Osteoblast (primary cell): ENCODE data around the gene DPYSL3. TPM values are rescaled to one million over a fixed set of nuclear protein-coding genes. Genes with fewer than 3 reads are reported as not detected.

Experiments used
- DNase-seq: peaks from one replicate; pipeline ENCODE4 v3.0.0; 2011; ENCODE audit warnings: low spot score, mixed read lengths; ENCODE audit not compliant: insufficient read length; ENCODE audit errors: missing footprints
- H2AFZ ChIP-seq: 2 replicates; pipeline ENCODE4 v1.6.0; 2011; ENCODE audit warnings: mild to moderate bottlenecking, low read length
- H3K27ac ChIP-seq: 2 replicates; pipeline ENCODE4 v1.5.1; 2011; ENCODE audit warnings: mild to moderate bottlenecking, low read depth, low read length, moderate library complexity
- H3K27me3 ChIP-seq: 2 replicates; pipeline ENCODE4 v1.6.0; 2012; ENCODE audit warnings: mild to moderate bottlenecking, control low read depth, inconsistent platforms, low read length, moderate library complexity; ENCODE audit not compliant: insufficient read depth
- H3K36me3 ChIP-seq: 2 replicates; pipeline ENCODE4 v1.5.1; 2011; ENCODE audit warnings: mild to moderate bottlenecking, low read length, control low read depth, moderate library complexity; ENCODE audit not compliant: insufficient read depth
- H3K4me1 ChIP-seq: 2 replicates; pipeline ENCODE4 v1.5.1; 2011; ENCODE audit warnings: mild to moderate bottlenecking, low read length, control low read depth, moderate library complexity; ENCODE audit not compliant: insufficient read depth
- H3K4me2 ChIP-seq: 2 replicates; pipeline ENCODE4 v1.6.0; 2011; ENCODE audit warnings: mild to moderate bottlenecking, low read length; ENCODE audit not compliant: insufficient read depth
- H3K4me3 ChIP-seq: fragments of 200-600 bp; sonication (generic); 3 replicates; pipeline ENCODE4 v1.5.1; 2012; ENCODE audit warnings: mild to moderate bottlenecking, low read length, inconsistent platforms; ENCODE audit not compliant: insufficient read depth
- H3K79me2 ChIP-seq: 2 replicates; pipeline ENCODE4 v1.6.0; 2012; ENCODE audit warnings: mild to moderate bottlenecking, low read length, control low read depth, inconsistent platforms; ENCODE audit not compliant: insufficient read depth
- H3K9me3 ChIP-seq: 2 replicates; pipeline ENCODE4 v1.5.1; 2011; ENCODE audit warnings: low read depth, low read length, control low read depth
- H4K20me1 ChIP-seq: 2 replicates; pipeline ENCODE4 v1.6.0; 2012; ENCODE audit warnings: mild to moderate bottlenecking, low read length, control low read depth; ENCODE audit not compliant: insufficient read depth
- CTCF ChIP-seq: IDR thresholded peaks from 2 replicates; pipeline ENCODE4 v1.5.1; 2011; ENCODE audit warnings: mild to moderate bottlenecking, low read depth, low read length, moderate library complexity; ENCODE audit errors: extremely low read depth
- small RNA-seq: library from RNA; depleted of rRNA; stranded (forward); fragments of <200 nt; gene quantifications from one replicate; pipeline ENCODE3, GENCODE V24; 2012
- total RNA-seq: library from RNA; depleted of rRNA; stranded (reverse); fragments of >200 nt; gene quantifications from 2 replicates; pipeline ENCODE4 v1.2.3, GENCODE V29; 2012

The DPYSL3 gene
- total RNA-seq, 1 donor, result 119 TPM

DNA sequence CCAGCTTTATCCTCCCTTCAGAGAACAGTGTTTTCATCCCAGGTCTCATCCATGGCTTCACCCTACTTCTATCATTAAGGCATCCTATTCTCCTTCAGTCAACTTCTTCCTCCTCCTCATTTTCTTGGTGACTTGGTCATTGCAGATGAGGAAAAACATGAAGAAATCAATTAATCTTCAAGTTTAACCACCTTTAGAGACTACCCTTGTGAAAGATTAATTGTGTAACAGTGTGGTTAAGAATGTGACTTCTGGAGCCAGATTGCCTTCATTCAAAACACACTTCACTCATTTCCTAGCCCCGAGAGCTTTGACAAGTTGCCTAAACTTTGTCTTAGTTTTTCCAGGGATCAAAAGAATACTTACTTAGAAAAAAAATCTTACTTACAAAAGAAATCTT is 165.0 kb downstream of the DPYSL3 start:
- Histone ChIP-seq H2AFZ (no peak overlapping the region), H3K27ac (no peak overlapping the region), H3K4me2 (no peak overlapping the region), H3K79me2 (no peaks in the 10 kb centered on the region), H3K9me3 (no peaks in the 10 kb centered on the region), H3K27me3 (no peaks in the 10 kb centered on the region), H3K36me3 (no peaks in the 10 kb centered on the region), H3K4me3 (no peak overlapping the region), H4K20me1 (no peaks in the 10 kb centered on the region), H3K4me1 (peaks cover 12% of the 10 kb centered on the region)
- no peak for TF ChIP-seq CTCF
- DNase-seq, result no peak

DNA sequence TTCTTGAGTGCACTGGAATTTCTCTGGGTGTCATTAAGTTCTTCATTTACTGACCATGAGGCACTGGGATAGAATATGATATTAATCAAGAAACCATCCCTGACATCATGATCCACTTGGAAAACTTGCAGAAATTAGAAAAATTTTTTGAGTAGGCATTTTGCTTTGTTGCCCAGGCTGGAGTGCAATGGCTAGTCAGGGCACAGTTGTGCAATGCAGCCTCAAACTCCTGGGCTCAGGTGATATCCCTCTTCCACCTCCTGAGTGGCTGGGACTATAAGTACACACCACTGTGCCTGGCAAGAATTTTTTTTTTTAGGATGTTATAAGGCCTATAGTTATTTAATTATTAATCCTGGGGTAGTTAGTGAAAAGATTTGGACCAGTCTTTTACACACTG is 168.5 kb downstream of the DPYSL3 start:
- DNase-seq, result no peak
- Histone ChIP-seq H2AFZ (no peak overlapping the region), H3K4me2 (no peak overlapping the region), H3K27me3 (no peaks in the 10 kb centered on the region), H3K27ac (no peak overlapping the region), H3K36me3 (no peaks in the 10 kb centered on the region), H3K4me3 (no peak overlapping the region), H3K4me1 (no peaks in the 10 kb centered on the region), H3K9me3 (no peaks in the 10 kb centered on the region), H4K20me1 (no peaks in the 10 kb centered on the region), H3K79me2 (no peaks in the 10 kb centered on the region)
- no peak for TF ChIP-seq CTCF

DNA sequence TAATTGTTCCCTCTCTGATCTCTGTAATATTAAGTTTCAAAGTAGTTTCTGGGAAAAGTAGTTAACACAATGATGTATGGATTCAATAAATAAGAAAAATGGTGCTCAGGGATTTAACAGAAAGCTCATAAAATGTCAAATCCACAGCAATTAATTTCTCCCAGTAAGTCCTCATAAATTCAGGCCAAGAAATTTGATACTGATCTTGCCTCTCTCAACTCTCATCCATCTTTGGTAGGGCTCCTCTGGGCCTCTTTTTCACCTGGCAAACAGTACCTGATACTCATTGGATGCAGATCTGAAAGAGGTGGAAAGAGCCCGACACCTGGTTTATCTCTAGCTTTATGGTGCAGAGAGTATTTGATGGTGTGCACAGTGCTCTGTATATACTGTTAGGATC is 168.9 kb downstream of the DPYSL3 start:
- Histone ChIP-seq H3K27ac (no peak overlapping the region), H3K4me3 (no peak overlapping the region), H3K36me3 (no peaks in the 10 kb centered on the region), H3K9me3 (no peaks in the 10 kb centered on the region), H3K4me2 (no peak overlapping the region), H2AFZ (no peak overlapping the region), H3K79me2 (no peaks in the 10 kb centered on the region), H3K4me1 (no peaks in the 10 kb centered on the region), H3K27me3 (no peaks in the 10 kb centered on the region), H4K20me1 (no peaks in the 10 kb centered on the region)
- DNase-seq, result no peak
- TF ChIP-seq CTCF, result no peak

Small RNA genes lying within 50 kb of the gene (small RNA-seq; reads per million reads assigned to genes)
- not detected for gene AC011373.1
